ENCODE results near the gene SMOC2. TPM values are rescaled to one million over a fixed set of nuclear protein-coding genes. Genes with fewer than 3 reads are reported as not detected.

SMOC2 gene
- total and polyA plus RNA-seq, 2 of the 4 experiments (the other 2 are of a cell fraction) = not detected

DNA sequence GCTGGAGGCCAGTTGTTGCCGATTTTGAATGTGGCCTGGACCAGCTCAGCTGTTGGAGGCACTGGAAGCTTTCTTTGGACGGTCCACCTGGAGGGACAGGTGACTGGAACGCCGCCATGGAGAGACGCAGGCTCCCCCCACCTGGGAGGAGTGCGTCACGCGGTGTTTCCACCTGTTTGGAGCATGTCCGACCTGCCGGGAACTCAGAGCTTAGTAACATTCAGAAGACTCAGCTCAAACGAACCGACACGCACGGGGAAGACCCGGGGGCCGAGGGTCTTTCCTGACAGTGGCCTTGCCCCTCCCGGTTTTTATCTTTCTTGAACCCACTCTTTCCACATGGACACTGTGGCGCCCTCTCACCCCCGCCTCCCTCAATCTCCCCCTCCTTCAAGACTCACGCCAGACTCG lies 141.6 kb downstream of the SMOC2 start:
- H3K9ac ChIP-seq (ENCODE audit: low read depth, low read length) = no peak overlapping the region
- H2BK5ac ChIP-seq (ENCODE audit: low read depth, low read length, poor library complexity, severe bottlenecking) = no peak overlapping the region
- DNase-seq (no peak), ATAC-seq (ENCODE audit: low read depth) (no peak)
- no peak overlapping the region for H2AK5ac ChIP-seq (ENCODE audit: low read depth, low read length)
- H3K9me3 ChIP-seq (ENCODE audit: control insufficient read depth, insufficient read depth, low read length) = peaks cover 44% of the 10 kb centered on the region
- TF ChIP-seq NFE2L2 (IDR thresholded peaks at IDR 0.05; ENCODE audit: low read depth, low read length) = no peak
- no peak for TF ChIP-seq MAZ (IDR thresholded peaks at IDR 0.05; ENCODE audit: borderline replicate concordance, low read depth, low read length)
- TF ChIP-seq, protein P1, sequence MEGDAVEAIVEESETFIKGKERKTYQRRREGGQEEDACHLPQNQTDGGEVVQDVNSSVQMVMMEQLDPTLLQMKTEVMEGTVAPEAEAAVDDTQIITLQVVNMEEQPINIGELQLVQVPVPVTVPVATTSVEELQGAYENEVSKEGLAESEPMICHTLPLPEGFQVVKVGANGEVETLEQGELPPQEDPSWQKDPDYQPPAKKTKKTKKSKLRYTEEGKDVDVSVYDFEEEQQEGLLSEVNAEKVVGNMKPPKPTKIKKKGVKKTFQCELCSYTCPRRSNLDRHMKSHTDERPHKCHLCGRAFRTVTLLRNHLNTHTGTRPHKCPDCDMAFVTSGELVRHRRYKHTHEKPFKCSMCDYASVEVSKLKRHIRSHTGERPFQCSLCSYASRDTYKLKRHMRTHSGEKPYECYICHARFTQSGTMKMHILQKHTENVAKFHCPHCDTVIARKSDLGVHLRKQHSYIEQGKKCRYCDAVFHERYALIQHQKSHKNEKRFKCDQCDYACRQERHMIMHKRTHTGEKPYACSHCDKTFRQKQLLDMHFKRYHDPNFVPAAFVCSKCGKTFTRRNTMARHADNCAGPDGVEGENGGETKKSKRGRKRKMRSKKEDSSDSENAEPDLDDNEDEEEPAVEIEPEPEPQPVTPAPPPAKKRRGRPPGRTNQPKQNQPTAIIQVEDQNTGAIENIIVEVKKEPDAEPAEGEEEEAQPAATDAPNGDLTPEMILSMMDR (conservative IDR thresholded peaks at IDR 0.05; ENCODE audit: low read depth, low read length) = no peak
- no peak for TF ChIP-seq RCOR1 (IDR thresholded peaks at IDR 0.05; ENCODE audit: insufficient replicate concordance, low read length)
- TF ChIP-seq POLR2A (IDR thresholded peaks at IDR 0.05; ENCODE audit: low read depth, low read length) = no peak
- TF ChIP-seq, protein P2, sequence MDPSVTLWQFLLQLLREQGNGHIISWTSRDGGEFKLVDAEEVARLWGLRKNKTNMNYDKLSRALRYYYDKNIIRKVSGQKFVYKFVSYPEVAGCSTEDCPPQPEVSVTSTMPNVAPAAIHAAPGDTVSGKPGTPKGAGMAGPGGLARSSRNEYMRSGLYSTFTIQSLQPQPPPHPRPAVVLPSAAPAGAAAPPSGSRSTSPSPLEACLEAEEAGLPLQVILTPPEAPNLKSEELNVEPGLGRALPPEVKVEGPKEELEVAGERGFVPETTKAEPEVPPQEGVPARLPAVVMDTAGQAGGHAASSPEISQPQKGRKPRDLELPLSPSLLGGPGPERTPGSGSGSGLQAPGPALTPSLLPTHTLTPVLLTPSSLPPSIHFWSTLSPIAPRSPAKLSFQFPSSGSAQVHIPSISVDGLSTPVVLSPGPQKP (IDR thresholded peaks at IDR 0.05; ENCODE audit: borderline replicate concordance, low read depth, low read length) = no peak
- TF ChIP-seq CHD1 (IDR thresholded peaks at IDR 0.05; ENCODE audit: low read depth, low read length) = no peak
- TF ChIP-seq MXI1 (IDR thresholded peaks at IDR 0.05; ENCODE audit: borderline replicate concordance, low read depth, low read length) = no peak
- TF ChIP-seq RAD21 (IDR thresholded peaks at IDR 0.05; ENCODE audit: low read length) = no peak
- no peak for TF ChIP-seq SMC3 (IDR thresholded peaks at IDR 0.05; ENCODE audit: low read depth, low read length)
- TF ChIP-seq FOS (IDR thresholded peaks at IDR 0.05; ENCODE audit: low read depth, low read length) = no peak
- TF ChIP-seq CEBPB (IDR thresholded peaks at IDR 0.05; ENCODE audit: low read depth, low read length) = no peak
- H3K4me3 ChIP-seq (ENCODE audit: insufficient read depth, low read depth, low read length) = no peak overlapping the region
- dilution Hi-C loops (cut with HindIII; ENCODE audit: low sequenced_read_pairs, unreplicated experiment) (no loop called here), in situ Hi-C loops (cut with MboI; ENCODE audit: low sequenced_read_pairs) (no loop called here), intact Hi-C loops (cut with micrococcal nuclease) (no loop called here)
- H4K20me1 ChIP-seq (ENCODE audit: insufficient read depth, low read length) = no peaks in the 10 kb centered on the region
- H3K27ac ChIP-seq (ENCODE audit: insufficient read depth, low read length) = no peak overlapping the region
- H4K5ac ChIP-seq (ENCODE audit: low read depth, low read length) = no peak overlapping the region
- no peaks in the 10 kb centered on the region for H3K79me1 ChIP-seq (ENCODE audit: low read depth in 1 of 2, low read length in 2 of 2)
- H3K27me3 ChIP-seq (ENCODE audit: control insufficient read depth, insufficient read depth, low read length) = no peaks in the 10 kb centered on the region
- no peaks in the 10 kb centered on the region for H3K36me3 ChIP-seq (ENCODE audit: control insufficient read depth, insufficient read depth, low read length)
- H3K14ac ChIP-seq (replicated peaks; ENCODE audit: low read depth, low read length) = no peak overlapping the region
- no peak overlapping the region for H4K8ac ChIP-seq (ENCODE audit: low read depth in 2 of 2, low read length in 2 of 2)
- no peak overlapping the region for H3K23ac ChIP-seq (ENCODE audit: low read depth, low read length)
- peak overlapping the region; percentile 55 for H2AK9ac ChIP-seq (replicated peaks; ENCODE audit: low read depth, low read length, poor library complexity)
- H3K56ac ChIP-seq (ENCODE audit: extremely low read depth, insufficient read depth, low read length) = no peak overlapping the region
- WGBS, 2 experiments (ENCODE audit: extremely low coverage in 2 of 2, insufficient read length in 1 of 2) = 65% methylated on average over 6 of the region's 21 CpGs; no CpG with 5 or more reads in 1 of the 2 experiments
- H3K9me1 ChIP-seq (ENCODE audit: insufficient read depth, low read length) = no peaks in the 10 kb centered on the region
- BruUV-seq (replicated peaks) = no TSS peak
- H2AFZ ChIP-seq (replicated peaks; ENCODE audit: low read length, poor library complexity) = no peak overlapping the region
- CTCF ChIA-PET = no interaction called here
- no peak overlapping the region for H4K91ac ChIP-seq (ENCODE audit: insufficient read depth, low read depth, low read length)
- no peak overlapping the region for H2BK15ac ChIP-seq (ENCODE audit: low read depth, low read length)
- no peak overlapping the region for H2BK20ac ChIP-seq (ENCODE audit: low read depth, low read length)
- no peak overlapping the region for H3K4ac ChIP-seq (ENCODE audit: low read depth, low read length)
- no peak overlapping the region for H3K4me2 ChIP-seq (ENCODE audit: low read depth, low read length)
- H3K4me1 ChIP-seq (ENCODE audit: control insufficient read depth, insufficient read depth, low read length) = no peaks in the 10 kb centered on the region
- no peak overlapping the region for H2BK120ac ChIP-seq (ENCODE audit: low read depth, low read length)
- no peak overlapping the region for H3K18ac ChIP-seq (ENCODE audit: low read depth, low read length)
- POLR2A ChIA-PET (ENCODE audit: unreplicated experiment) = no interaction called here

Data from IMR-90 (cell line).